K562 (cell line): Measurements from ENCODE around the gene RTP5. TPM values are rescaled to one million over a fixed set of nuclear protein-coding genes. Genes with fewer than 3 reads are reported as not detected.

Experiments used
- CBFA2T3 ChIP-seq: fragments of 450-650 bp; IDR thresholded peaks from 2 replicates; pipeline ENCODE4 v1.6.1; 2017
- HDAC1 ChIP-seq, 2 experiments: fragments of 450-650 bp; IDR thresholded peaks; 2 replicates each; pipeline ENCODE4 v1.6.1; 2016 to 2017; ENCODE audit warnings: inconsistent platforms in 1 of 2, mild to moderate bottlenecking in 1 of 2, moderate library complexity in 1 of 2
- MIER1 ChIP-seq: fragments of 450-650 bp; IDR thresholded peaks from 2 replicates; pipeline ENCODE4 v1.6.1; 2016; ENCODE audit warnings: antibody characterized with exemption, mild to moderate bottlenecking, low read depth
- RAD51 ChIP-seq: fragments of 450-650 bp; IDR thresholded peaks from 2 replicates; pipeline ENCODE4 v1.7.1; 2016; ENCODE audit warnings: low read depth, mild to moderate bottlenecking, borderline replicate concordance
- SAP30 ChIP-seq: fragments of 200-600 bp; sonication (generic); IDR thresholded peaks from 2 replicates; pipeline ENCODE4 v1.6.1; 2012; ENCODE audit warnings: borderline replicate concordance, low read depth, mild to moderate bottlenecking, moderate library complexity, low read length, control low read depth, inconsistent platforms; ENCODE audit not compliant: insufficient read depth, poor library complexity, severe bottlenecking
- SP2 ChIP-seq: IDR thresholded peaks from 2 replicates; pipeline ENCODE4 v1.6.1; 2011; ENCODE audit warnings: mild to moderate bottlenecking, low read depth, low read length, moderate library complexity; ENCODE audit not compliant: poor library complexity, severe bottlenecking; ENCODE audit errors: extremely low read depth
- polyA plus RNA-seq, 8 experiments: library from polyadenylated mRNA; depleted of rRNA in 4 of 8; stranded (reverse) in 5 of 8; unstranded in 3 of 8; fragments of >200 nt; fragmentation: Nextera tagmentation in 2 of 8; fragmentation: Illumina TruSeq in 1 of 8; extraction: Ambion mirVana in 2 of 8; extraction: Trizol in 1 of 8; gene quantifications; 2 replicates each; pipeline versions ENCODE4 v1.2.1 to v1.2.3, GENCODE V29; 2011 to 2014; ENCODE audit warnings: inconsistent platforms in 1 of 8, missing spikeins in 1 of 8
- total RNA-seq, 7 experiments: library from RNA; depleted of rRNA in 6 of 7; stranded (reverse); fragments of >200 nt in 6 of 7; fragmentation: Illumina TruSeq in 2 of 7; extraction: Trizol in 2 of 7; gene quantifications; 2 replicates each; pipeline versions ENCODE4 v1.2.1 to v1.2.3, GENCODE V29; 2011 to 2021; ENCODE audit warnings: low replicate concordance in 1 of 7
- TF ChIP-seq, protein P1 (sequence below): fragments of 450-650 bp; IDR thresholded peaks from 2 replicates; pipeline ENCODE4 v1.6.1; 2016; ENCODE audit warnings: mild to moderate bottlenecking, moderate library complexity
- TF ChIP-seq, protein P2 (sequence below): sonication (generic); formaldehyde crosslinking; IDR thresholded peaks from 2 replicates; pipeline ENCODE4 v1.8.0; 2023; ENCODE audit warnings: missing genetic modification reagents, mild to moderate bottlenecking, borderline replicate concordance
- TF ChIP-seq, protein P3 (sequence below): fragments of 450-650 bp; IDR thresholded peaks from 2 replicates; pipeline ENCODE4 v1.6.1; 2016

RTP5 gene
- total and polyA plus RNA-seq, 9 of the 15 experiments (the other 6 are each of a cell fraction or from before 2014, with no cell fraction given) = not detected

DNA sequence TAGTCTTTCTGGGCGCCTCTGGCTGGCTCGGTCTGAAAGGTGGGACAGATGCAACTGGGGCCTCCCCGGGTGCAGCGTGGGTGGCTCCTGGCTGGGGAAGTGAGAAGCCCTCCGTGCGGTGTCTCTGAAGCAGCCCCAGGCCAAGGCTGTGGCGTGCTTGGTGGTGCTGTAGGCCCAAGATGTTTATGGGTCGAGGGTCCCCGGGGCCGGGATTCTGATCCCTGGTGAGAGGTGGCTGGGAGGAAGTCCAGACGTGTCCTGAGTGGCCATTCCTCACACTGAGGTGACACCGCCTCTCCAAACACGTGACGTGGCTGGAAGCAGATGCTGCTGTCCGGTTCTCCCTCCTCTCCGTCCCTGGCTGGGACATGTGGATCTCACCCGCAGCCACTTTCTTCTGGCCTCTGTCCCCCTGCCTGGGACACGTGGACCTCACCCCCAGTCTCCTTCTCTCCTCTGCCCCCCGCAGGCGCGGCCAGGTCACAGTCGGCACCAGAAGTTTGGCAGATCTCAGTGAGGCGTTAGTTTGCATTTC lies 12.6 kb downstream of the RTP5 start (continued):
- TF ChIP-seq, protein P1, sequence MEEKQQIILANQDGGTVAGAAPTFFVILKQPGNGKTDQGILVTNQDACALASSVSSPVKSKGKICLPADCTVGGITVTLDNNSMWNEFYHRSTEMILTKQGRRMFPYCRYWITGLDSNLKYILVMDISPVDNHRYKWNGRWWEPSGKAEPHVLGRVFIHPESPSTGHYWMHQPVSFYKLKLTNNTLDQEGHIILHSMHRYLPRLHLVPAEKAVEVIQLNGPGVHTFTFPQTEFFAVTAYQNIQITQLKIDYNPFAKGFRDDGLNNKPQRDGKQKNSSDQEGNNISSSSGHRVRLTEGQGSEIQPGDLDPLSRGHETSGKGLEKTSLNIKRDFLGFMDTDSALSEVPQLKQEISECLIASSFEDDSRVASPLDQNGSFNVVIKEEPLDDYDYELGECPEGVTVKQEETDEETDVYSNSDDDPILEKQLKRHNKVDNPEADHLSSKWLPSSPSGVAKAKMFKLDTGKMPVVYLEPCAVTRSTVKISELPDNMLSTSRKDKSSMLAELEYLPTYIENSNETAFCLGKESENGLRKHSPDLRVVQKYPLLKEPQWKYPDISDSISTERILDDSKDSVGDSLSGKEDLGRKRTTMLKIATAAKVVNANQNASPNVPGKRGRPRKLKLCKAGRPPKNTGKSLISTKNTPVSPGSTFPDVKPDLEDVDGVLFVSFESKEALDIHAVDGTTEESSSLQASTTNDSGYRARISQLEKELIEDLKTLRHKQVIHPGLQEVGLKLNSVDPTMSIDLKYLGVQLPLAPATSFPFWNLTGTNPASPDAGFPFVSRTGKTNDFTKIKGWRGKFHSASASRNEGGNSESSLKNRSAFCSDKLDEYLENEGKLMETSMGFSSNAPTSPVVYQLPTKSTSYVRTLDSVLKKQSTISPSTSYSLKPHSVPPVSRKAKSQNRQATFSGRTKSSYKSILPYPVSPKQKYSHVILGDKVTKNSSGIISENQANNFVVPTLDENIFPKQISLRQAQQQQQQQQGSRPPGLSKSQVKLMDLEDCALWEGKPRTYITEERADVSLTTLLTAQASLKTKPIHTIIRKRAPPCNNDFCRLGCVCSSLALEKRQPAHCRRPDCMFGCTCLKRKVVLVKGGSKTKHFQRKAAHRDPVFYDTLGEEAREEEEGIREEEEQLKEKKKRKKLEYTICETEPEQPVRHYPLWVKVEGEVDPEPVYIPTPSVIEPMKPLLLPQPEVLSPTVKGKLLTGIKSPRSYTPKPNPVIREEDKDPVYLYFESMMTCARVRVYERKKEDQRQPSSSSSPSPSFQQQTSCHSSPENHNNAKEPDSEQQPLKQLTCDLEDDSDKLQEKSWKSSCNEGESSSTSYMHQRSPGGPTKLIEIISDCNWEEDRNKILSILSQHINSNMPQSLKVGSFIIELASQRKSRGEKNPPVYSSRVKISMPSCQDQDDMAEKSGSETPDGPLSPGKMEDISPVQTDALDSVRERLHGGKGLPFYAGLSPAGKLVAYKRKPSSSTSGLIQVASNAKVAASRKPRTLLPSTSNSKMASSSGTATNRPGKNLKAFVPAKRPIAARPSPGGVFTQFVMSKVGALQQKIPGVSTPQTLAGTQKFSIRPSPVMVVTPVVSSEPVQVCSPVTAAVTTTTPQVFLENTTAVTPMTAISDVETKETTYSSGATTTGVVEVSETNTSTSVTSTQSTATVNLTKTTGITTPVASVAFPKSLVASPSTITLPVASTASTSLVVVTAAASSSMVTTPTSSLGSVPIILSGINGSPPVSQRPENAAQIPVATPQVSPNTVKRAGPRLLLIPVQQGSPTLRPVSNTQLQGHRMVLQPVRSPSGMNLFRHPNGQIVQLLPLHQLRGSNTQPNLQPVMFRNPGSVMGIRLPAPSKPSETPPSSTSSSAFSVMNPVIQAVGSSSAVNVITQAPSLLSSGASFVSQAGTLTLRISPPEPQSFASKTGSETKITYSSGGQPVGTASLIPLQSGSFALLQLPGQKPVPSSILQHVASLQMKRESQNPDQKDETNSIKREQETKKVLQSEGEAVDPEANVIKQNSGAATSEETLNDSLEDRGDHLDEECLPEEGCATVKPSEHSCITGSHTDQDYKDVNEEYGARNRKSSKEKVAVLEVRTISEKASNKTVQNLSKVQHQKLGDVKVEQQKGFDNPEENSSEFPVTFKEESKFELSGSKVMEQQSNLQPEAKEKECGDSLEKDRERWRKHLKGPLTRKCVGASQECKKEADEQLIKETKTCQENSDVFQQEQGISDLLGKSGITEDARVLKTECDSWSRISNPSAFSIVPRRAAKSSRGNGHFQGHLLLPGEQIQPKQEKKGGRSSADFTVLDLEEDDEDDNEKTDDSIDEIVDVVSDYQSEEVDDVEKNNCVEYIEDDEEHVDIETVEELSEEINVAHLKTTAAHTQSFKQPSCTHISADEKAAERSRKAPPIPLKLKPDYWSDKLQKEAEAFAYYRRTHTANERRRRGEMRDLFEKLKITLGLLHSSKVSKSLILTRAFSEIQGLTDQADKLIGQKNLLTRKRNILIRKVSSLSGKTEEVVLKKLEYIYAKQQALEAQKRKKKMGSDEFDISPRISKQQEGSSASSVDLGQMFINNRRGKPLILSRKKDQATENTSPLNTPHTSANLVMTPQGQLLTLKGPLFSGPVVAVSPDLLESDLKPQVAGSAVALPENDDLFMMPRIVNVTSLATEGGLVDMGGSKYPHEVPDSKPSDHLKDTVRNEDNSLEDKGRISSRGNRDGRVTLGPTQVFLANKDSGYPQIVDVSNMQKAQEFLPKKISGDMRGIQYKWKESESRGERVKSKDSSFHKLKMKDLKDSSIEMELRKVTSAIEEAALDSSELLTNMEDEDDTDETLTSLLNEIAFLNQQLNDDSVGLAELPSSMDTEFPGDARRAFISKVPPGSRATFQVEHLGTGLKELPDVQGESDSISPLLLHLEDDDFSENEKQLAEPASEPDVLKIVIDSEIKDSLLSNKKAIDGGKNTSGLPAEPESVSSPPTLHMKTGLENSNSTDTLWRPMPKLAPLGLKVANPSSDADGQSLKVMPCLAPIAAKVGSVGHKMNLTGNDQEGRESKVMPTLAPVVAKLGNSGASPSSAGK = peak; percentile 75
- TF ChIP-seq RAD51 (peak; percentile 14; the same call in 1 of the 2 replicates), HDAC1 (IDR thresholded peaks at IDR 0.05) (peak in 1 of 2 experiments; percentile 84; a peak in 2 of 4 replicates), MIER1 (no peak), CBFA2T3 (no peak), SP2 (no peak), SAP30 (peak; percentile 81)
- TF ChIP-seq, protein P2, sequence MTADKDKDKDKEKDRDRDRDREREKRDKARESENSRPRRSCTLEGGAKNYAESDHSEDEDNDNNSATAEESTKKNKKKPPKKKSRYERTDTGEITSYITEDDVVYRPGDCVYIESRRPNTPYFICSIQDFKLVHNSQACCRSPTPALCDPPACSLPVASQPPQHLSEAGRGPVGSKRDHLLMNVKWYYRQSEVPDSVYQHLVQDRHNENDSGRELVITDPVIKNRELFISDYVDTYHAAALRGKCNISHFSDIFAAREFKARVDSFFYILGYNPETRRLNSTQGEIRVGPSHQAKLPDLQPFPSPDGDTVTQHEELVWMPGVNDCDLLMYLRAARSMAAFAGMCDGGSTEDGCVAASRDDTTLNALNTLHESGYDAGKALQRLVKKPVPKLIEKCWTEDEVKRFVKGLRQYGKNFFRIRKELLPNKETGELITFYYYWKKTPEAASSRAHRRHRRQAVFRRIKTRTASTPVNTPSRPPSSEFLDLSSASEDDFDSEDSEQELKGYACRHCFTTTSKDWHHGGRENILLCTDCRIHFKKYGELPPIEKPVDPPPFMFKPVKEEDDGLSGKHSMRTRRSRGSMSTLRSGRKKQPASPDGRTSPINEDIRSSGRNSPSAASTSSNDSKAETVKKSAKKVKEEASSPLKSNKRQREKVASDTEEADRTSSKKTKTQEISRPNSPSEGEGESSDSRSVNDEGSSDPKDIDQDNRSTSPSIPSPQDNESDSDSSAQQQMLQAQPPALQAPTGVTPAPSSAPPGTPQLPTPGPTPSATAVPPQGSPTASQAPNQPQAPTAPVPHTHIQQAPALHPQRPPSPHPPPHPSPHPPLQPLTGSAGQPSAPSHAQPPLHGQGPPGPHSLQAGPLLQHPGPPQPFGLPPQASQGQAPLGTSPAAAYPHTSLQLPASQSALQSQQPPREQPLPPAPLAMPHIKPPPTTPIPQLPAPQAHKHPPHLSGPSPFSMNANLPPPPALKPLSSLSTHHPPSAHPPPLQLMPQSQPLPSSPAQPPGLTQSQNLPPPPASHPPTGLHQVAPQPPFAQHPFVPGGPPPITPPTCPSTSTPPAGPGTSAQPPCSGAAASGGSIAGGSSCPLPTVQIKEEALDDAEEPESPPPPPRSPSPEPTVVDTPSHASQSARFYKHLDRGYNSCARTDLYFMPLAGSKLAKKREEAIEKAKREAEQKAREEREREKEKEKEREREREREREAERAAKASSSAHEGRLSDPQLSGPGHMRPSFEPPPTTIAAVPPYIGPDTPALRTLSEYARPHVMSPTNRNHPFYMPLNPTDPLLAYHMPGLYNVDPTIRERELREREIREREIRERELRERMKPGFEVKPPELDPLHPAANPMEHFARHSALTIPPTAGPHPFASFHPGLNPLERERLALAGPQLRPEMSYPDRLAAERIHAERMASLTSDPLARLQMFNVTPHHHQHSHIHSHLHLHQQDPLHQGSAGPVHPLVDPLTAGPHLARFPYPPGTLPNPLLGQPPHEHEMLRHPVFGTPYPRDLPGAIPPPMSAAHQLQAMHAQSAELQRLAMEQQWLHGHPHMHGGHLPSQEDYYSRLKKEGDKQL = no peak
- TF ChIP-seq, protein P3, sequence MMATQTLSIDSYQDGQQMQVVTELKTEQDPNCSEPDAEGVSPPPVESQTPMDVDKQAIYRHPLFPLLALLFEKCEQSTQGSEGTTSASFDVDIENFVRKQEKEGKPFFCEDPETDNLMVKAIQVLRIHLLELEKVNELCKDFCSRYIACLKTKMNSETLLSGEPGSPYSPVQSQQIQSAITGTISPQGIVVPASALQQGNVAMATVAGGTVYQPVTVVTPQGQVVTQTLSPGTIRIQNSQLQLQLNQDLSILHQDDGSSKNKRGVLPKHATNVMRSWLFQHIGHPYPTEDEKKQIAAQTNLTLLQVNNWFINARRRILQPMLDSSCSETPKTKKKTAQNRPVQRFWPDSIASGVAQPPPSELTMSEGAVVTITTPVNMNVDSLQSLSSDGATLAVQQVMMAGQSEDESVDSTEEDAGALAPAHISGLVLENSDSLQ = 0 out of 2 replicates have a peak, but pooled peaks have one; percentile 11
